T-cell (primary cell): ENCODE data around the gene NSUN7. TPM values are rescaled to one million over a fixed set of nuclear protein-coding genes. Genes with fewer than 3 reads are reported as not detected.

Experiments used
- ATAC-seq, 4 experiments: fragments of 200-7000 bp in 3 of 4; fragments of 150-1000 bp in 1 of 4; cut with Tn5 transposase; replicated peaks in 1 of 4; 1 replicate in 3 of 4; 2 replicates in 1 of 4; pipeline ENCODE4 v1.10.0; 2021; ENCODE audit warnings: moderate library complexity in 3 of 4, mild to moderate bottlenecking in 2 of 4, moderate number of reproducible peaks in 1 of 4
- CTCF ChIA-PET, 2 donors: fragments of 300-600 bp; sonication (Branson Sonifier 250); formaldehyde crosslinking; loops; one replicate each; lab custom pipeline; 2022; ENCODE audit warnings: antibody characterized with exemption in 2 of 2; lab: Charles Lee
- POLR2A ChIA-PET, 2 donors: fragments of 300-600 bp; sonication (Branson Sonifier 250); formaldehyde crosslinking; loops; one replicate each; lab custom pipeline; 2022; ENCODE audit warnings: antibody characterized with exemption in 2 of 2; lab: Charles Lee
- DNase-seq, 35 experiments: peaks; one replicate each; pipeline versions ENCODE4 v3.0.0 to v3.0.0-alpha.2; 2013 to 2023
- H3K27ac ChIP-seq: one replicate; pipeline ENCODE4 v1.5.1; 2013; ENCODE audit warnings: low read length
- H3K27me3 ChIP-seq, 2 experiments: replicated peaks in 1 of 2; 1 replicate in 1 of 2; 2 replicates in 1 of 2; pipeline versions ENCODE4 v1.6.1 to v1.7.0; 2013; ENCODE audit warnings: low read length in 1 of 2, mixed read lengths in 1 of 2; ENCODE audit not compliant: control insufficient read depth in 2 of 2, insufficient read depth in 2 of 2; ENCODE audit errors: extremely low read depth in 1 of 2
- H3K36me3 ChIP-seq, 2 donors: 1 replicate in 1 of 2; 2 replicates in 1 of 2; pipeline versions ENCODE4 v1.6.1 to v1.7.0; 2013; ENCODE audit warnings: low read length in 1 of 2; ENCODE audit not compliant: control insufficient read depth in 2 of 2, insufficient read depth in 1 of 2; ENCODE audit errors: extremely low read depth in 1 of 2
- H3K4me1 ChIP-seq, 2 experiments: 1 replicate in 1 of 2; 2 replicates in 1 of 2; pipeline versions ENCODE4 v1.6.1 to v1.7.0; 2013; ENCODE audit warnings: low read length in 2 of 2, mixed read lengths in 1 of 2; ENCODE audit not compliant: insufficient read depth in 2 of 2, control insufficient read depth in 1 of 2; ENCODE audit errors: extremely low read depth in 1 of 2
- H3K4me3 ChIP-seq, 2 donors: 1 replicate in 1 of 2; 2 replicates in 1 of 2; pipeline versions ENCODE4 v1.5.1 to v1.7.0; 2013; ENCODE audit warnings: mild to moderate bottlenecking in 2 of 2, low read length in 1 of 2, moderate library complexity in 1 of 2; ENCODE audit not compliant: control insufficient read depth in 1 of 2; ENCODE audit errors: extremely low read depth in 1 of 2
- H3K9me3 ChIP-seq: 2 replicates; pipeline ENCODE4 v1.7.0; 2013
- H3K27ac Mint-ChIP-seq, 2 donors: one replicate each; pipeline ENCODE4 v1.8.0; 2020 to 2021; ENCODE audit warnings: mild to moderate bottlenecking in 2 of 2, mixed read lengths in 2 of 2
- H3K27me3 Mint-ChIP-seq, 2 donors: one replicate each; pipeline ENCODE4 v1.8.0; 2021 to 2022; ENCODE audit warnings: mixed read lengths in 2 of 2
- H3K36me3 Mint-ChIP-seq: one replicate; pipeline ENCODE4 v1.8.0; 2021; ENCODE audit warnings: mixed read lengths
- H3K4me1 Mint-ChIP-seq, 3 donors: one replicate each; pipeline ENCODE4 v1.8.0; 2020 to 2022; ENCODE audit warnings: mixed read lengths in 3 of 3, mild to moderate bottlenecking in 1 of 3
- H3K4me3 Mint-ChIP-seq, 3 donors: one replicate each; pipeline ENCODE4 v1.8.0; 2020 to 2022; ENCODE audit warnings: mild to moderate bottlenecking in 3 of 3, mixed read lengths in 3 of 3, moderate library complexity in 3 of 3
- H3K9me3 Mint-ChIP-seq, 3 donors: one replicate each; pipeline ENCODE4 v1.8.0; 2020 to 2022; ENCODE audit warnings: mixed read lengths in 3 of 3
- WGBS: methylation state at CpG from one replicate; pipeline ENCODE4 v1.1.5; 2013; ENCODE audit warnings: missing lambda C conversion rate; ENCODE audit not compliant: insufficient coverage; 5-methylcytosine and 5-hydroxymethylcytosine counted together
- total RNA-seq, 35 experiments: library from RNA in 6 of 35; stranded (reverse) in 6 of 35; fragments of 120-200 nt in 1 of 35; gene quantifications; one replicate each; pipeline versions ENCODE4 v1.2.1 to v1.2.4 and lab custom pipeline; 2013 to 2026

NSUN7 gene
- total RNA-seq, 5 donors from 2014 or later (not counting 1 experiment from before 2014, with no cell fraction given) = 0.28 to 1.0 (median 0.54) TPM

DNA sequence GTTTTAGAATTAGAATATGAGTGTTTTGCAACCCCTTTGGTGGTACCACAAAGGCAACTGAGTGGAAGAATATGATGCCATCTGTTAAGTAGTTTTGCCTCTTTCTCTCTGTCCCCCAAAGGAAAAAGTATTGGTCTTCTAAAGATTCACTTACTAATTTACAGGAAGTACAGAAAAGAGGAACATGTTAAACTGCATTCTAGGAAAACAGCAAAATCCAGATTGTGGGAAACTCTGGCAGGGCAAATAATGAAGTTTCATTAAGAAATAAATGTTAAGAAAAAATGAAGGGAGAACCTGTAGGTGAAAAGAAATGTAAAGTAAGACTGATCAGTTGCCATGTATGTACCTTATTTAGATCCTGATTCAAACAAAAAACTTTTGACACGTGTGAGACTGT is 39.3 kb downstream of the NSUN7 start:
- Histone ChIP-seq H3K9me3 (no peaks in the 10 kb centered on the region), H3K36me3 (no peaks in the 10 kb centered on the region), H3K27me3 (peaks cover 0 to 2% of the 10 kb centered on the region in 2 experiments), H3K4me3 (no peak overlapping the region), H3K4me1 (no peaks in the 10 kb centered on the region), H3K27ac (no peak overlapping the region)
- Mint-ChIP-seq H3K9me3 (no peaks in the 10 kb centered on the region), H3K36me3 (no peaks in the 10 kb centered on the region), H3K4me3 (no peak overlapping the region), H3K4me1 (no peaks in the 10 kb centered on the region), H3K27me3 (peaks cover 0 to 7% of the 10 kb centered on the region in 2 donors), H3K27ac (no peak overlapping the region)
- no CpG with 5 or more reads among the region's 1 CpG for WGBS
- POLR2A ChIA-PET = no interaction called here
- CTCF ChIA-PET = no interaction called here
- DNase-seq = no peak
- ATAC-seq = no peak

DNA sequence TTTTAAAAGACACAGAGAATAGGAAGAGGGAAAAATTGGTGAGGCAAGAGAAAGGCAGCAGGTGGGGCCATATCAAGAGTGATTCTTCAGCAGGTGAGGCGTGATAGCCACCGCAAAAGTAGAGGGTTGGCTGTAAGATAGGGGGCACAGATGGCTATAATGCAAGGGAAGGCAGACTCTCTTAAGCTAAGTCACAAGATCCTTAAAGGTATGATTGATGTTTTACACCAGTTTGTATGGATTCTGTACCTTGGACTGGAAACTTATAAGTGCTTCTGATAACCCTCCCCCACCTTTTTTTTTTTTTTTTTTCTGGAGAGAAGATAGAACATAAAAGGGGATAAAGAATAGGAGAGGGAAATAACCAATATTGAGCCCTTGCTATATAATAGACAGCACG is 40.0 kb downstream of the NSUN7 start:
- H3K4me3 Mint-ChIP-seq = no peak overlapping the region

GRCh38 chr4:40800064-40800463 is 50.3 kb downstream of the NSUN7 start:
- H3K36me3 Mint-ChIP-seq = no peaks in the 10 kb centered on the region

More for the DNA sequence above, 40.0 kb downstream of the NSUN7 start:
- POLR2A ChIA-PET = no interaction called here
- ATAC-seq = no peak
- no peak overlapping the region for H3K27ac ChIP-seq
- peaks cover 0 to 2% of the 10 kb centered on the region in 2 experiments for H3K27me3 ChIP-seq
- no peaks in the 10 kb centered on the region for H3K36me3 ChIP-seq
- no peak for DNase-seq
- H3K9me3 ChIP-seq = no peaks in the 10 kb centered on the region
- H3K27me3 Mint-ChIP-seq = peaks cover 0 to 7% of the 10 kb centered on the region in 2 donors
- no peaks in the 10 kb centered on the region for H3K4me1 Mint-ChIP-seq
- no peak overlapping the region for H3K4me3 ChIP-seq
- no peaks in the 10 kb centered on the region for H3K9me3 Mint-ChIP-seq
- no peaks in the 10 kb centered on the region for H3K36me3 Mint-ChIP-seq
- WGBS = 100% methylated on average over 2 of the region's 3 CpGs
- no peak overlapping the region for H3K27ac Mint-ChIP-seq
- no peaks in the 10 kb centered on the region for H3K4me1 ChIP-seq
- CTCF ChIA-PET = interaction anchor here (0.6 to 0.7 kb wide), 2 partner anchors 100 to 182 kb away, joined by 3 to 6 read pairs; no protein-coding TSS in a partner anchor

DNA sequence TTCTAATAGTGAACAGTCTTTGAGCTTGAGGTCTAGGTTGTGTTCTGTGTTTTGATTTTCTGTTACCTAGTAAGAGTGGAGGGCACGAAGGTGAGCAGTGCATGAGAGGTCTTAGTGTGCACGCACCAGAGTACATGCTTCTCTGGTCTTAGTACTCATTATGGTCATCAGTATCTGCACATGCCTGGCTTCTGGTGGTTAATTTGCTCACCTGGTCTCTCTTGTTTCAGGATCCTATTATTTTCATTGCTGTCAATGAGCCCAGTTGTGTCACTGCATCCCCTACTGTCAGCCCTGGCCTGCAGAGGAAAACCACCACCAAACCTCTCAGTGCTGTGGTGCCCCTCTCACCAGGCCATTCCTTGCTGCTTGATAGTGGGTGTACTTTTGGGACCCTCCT is 54.8 kb downstream of the NSUN7 start:
- H3K27ac ChIP-seq = no peak overlapping the region
- H3K4me1 ChIP-seq = no peaks in the 10 kb centered on the region
- Mint-ChIP-seq H3K27ac (no peak overlapping the region), H3K36me3 (no peaks in the 10 kb centered on the region), H3K9me3 (no peaks in the 10 kb centered on the region), H3K27me3 (no peaks in the 10 kb centered on the region), H3K4me1 (no peaks in the 10 kb centered on the region), H3K4me3 (no peak overlapping the region)
- POLR2A ChIA-PET = no interaction called here
- WGBS = 95% methylated on average over 2 of the region's 2 CpGs
- no peak for ATAC-seq
- no peak overlapping the region for H3K4me3 ChIP-seq
- no peaks in the 10 kb centered on the region for H3K36me3 ChIP-seq
- DNase-seq = no peak
- CTCF ChIA-PET = no interaction called here
- no peaks in the 10 kb centered on the region for H3K27me3 ChIP-seq
- no peaks in the 10 kb centered on the region for H3K9me3 ChIP-seq

More at GRCh38 chr4:40800064-40800463, 50.3 kb downstream of the NSUN7 start:
- H3K4me3 Mint-ChIP-seq = no peak overlapping the region
- ATAC-seq (no peak), DNase-seq (no peak)
- POLR2A ChIA-PET = interaction anchor here in 1 of 2 donors (0.6 kb wide), 1 partner anchor 41 kb away, joined by 3 read pairs; no protein-coding TSS in a partner anchor
- no peak overlapping the region for H3K4me3 ChIP-seq
- H3K27ac Mint-ChIP-seq = no peak overlapping the region
- H3K27me3 Mint-ChIP-seq = no peaks in the 10 kb centered on the region
- no peaks in the 10 kb centered on the region for H3K4me1 Mint-ChIP-seq
- no peak overlapping the region for H3K27ac ChIP-seq
- no peaks in the 10 kb centered on the region for H3K9me3 Mint-ChIP-seq
- H3K9me3 ChIP-seq = no peaks in the 10 kb centered on the region
- no peaks in the 10 kb centered on the region for H3K4me1 ChIP-seq
- CTCF ChIA-PET = interaction anchor here in 1 of 2 donors (0.9 kb wide), 1 partner anchor 1739 kb away, joined by 3 read pairs; no protein-coding TSS in a partner anchor
- no peaks in the 10 kb centered on the region for H3K27me3 ChIP-seq
- 63% methylated on average over 1 of the region's 3 CpGs for WGBS
- H3K36me3 ChIP-seq = no peaks in the 10 kb centered on the region

GRCh38 chr4:40808926-40809457 is 59.2 kb downstream of the NSUN7 start:
- DNase-seq = no peak
- H3K27ac Mint-ChIP-seq = no peak overlapping the region
- no peaks in the 10 kb centered on the region for H3K4me1 Mint-ChIP-seq
- H3K4me3 ChIP-seq = no peak overlapping the region
- no peak overlapping the region for H3K27ac ChIP-seq
- no peak overlapping the region for H3K4me3 Mint-ChIP-seq
- H3K9me3 Mint-ChIP-seq = no peaks in the 10 kb centered on the region
- no peaks in the 10 kb centered on the region for H3K27me3 ChIP-seq
- ATAC-seq = no peak
- POLR2A ChIA-PET = no interaction called here
- no peaks in the 10 kb centered on the region for H3K9me3 ChIP-seq
- 89% methylated on average over 7 of the region's 8 CpGs for whole genome bisulfite sequencing
- no peaks in the 10 kb centered on the region for H3K36me3 ChIP-seq
- H3K36me3 Mint-ChIP-seq = no peaks in the 10 kb centered on the region
- CTCF ChIA-PET = no interaction called here
- H3K27me3 Mint-ChIP-seq = no peaks in the 10 kb centered on the region
- H3K4me1 ChIP-seq = no peaks in the 10 kb centered on the region

DNA sequence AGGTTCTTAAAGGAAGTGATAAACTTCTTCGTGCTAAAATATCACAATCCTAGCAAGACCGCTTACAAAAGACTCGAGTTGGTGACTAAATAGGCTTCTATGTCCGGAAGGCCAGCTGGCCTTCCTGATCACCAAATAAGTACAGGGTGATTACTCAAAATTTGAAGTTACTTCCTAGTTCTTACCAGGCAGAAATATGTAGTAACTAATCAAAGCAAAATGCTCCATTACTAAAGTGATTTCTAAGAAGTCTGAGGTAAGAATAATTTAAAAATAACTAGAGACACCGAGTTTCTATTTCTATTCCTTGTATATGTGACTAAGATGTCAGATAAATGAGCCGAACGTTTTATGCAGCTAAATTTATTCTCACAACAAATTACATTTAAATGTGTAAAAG is 62.2 kb downstream of the NSUN7 start:
- CTCF ChIA-PET = no interaction called here
- H3K27me3 ChIP-seq = no peaks in the 10 kb centered on the region
- no peaks in the 10 kb centered on the region for H3K9me3 ChIP-seq
- POLR2A ChIA-PET = no interaction called here
- no CpG with 5 or more reads among the region's 7 CpGs for WGBS
- Mint-ChIP-seq H3K9me3 (no peaks in the 10 kb centered on the region), H3K27me3 (no peaks in the 10 kb centered on the region), H3K36me3 (no peaks in the 10 kb centered on the region), H3K27ac (no peak overlapping the region), H3K4me3 (no peak overlapping the region), H3K4me1 (no peaks in the 10 kb centered on the region)
- H3K36me3 ChIP-seq = no peaks in the 10 kb centered on the region
- no peak overlapping the region for H3K27ac ChIP-seq
- ATAC-seq (no peak), DNase-seq (no peak)
- no peaks in the 10 kb centered on the region for H3K4me1 ChIP-seq
- no peak overlapping the region for H3K4me3 ChIP-seq
